ENCODE measurements around the gene DYNC2H1.

DNA sequence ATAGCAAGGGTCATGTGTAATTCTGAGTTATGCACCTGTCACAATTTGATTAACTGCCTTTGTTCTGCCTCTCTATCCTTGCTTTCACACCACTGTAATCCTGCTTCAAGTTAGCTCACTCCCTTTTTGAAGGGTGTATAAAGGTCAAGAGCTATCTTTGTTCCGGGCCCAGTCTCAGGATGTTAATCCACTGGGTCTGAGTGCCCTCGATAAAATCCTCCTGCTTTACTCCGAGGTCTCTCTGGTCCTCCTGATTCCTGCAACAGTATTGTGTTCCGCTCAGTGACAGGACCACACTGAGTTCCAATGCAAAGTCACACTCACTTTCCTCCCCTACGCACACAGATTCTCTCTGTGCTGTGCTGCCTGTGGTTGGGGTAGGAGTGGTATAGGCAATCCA lies 186.5 kb downstream of the DYNC2H1 start:
- TF ChIP-seq, protein P1, sequence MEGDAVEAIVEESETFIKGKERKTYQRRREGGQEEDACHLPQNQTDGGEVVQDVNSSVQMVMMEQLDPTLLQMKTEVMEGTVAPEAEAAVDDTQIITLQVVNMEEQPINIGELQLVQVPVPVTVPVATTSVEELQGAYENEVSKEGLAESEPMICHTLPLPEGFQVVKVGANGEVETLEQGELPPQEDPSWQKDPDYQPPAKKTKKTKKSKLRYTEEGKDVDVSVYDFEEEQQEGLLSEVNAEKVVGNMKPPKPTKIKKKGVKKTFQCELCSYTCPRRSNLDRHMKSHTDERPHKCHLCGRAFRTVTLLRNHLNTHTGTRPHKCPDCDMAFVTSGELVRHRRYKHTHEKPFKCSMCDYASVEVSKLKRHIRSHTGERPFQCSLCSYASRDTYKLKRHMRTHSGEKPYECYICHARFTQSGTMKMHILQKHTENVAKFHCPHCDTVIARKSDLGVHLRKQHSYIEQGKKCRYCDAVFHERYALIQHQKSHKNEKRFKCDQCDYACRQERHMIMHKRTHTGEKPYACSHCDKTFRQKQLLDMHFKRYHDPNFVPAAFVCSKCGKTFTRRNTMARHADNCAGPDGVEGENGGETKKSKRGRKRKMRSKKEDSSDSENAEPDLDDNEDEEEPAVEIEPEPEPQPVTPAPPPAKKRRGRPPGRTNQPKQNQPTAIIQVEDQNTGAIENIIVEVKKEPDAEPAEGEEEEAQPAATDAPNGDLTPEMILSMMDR (IDR thresholded peaks at IDR 0.05), result no peak
- TF ChIP-seq POLR2A (IDR thresholded peaks at IDR 0.05), result no peak
